ENCODE data around the gene CCSAP.

GRCh38 chr1:229354226-229354625 lies 11.4 kb upstream of the CCSAP start:
- TF ChIP-seq CTCF (IDR thresholded peaks at IDR 0.05; ENCODE audit: poor library complexity) (no peak), EZH2 (IDR thresholded peaks at IDR 0.05; ENCODE audit: borderline replicate concordance) (no peak)
